NCI-H748 (cell line): ENCODE data around the gene MAPK8IP3.

ENCODE experiments used
- DNase-seq: peaks from one replicate; lab custom pipeline; 2025; ENCODE audit not compliant: unreplicated experiment; lab: John Stamatoyannopoulos, UW

Gene MAPK8IP3

GRCh38 chr16:1760911-1761310 lies 54.9 kb downstream of the MAPK8IP3 start:
- no peak for DNase-seq

DNA sequence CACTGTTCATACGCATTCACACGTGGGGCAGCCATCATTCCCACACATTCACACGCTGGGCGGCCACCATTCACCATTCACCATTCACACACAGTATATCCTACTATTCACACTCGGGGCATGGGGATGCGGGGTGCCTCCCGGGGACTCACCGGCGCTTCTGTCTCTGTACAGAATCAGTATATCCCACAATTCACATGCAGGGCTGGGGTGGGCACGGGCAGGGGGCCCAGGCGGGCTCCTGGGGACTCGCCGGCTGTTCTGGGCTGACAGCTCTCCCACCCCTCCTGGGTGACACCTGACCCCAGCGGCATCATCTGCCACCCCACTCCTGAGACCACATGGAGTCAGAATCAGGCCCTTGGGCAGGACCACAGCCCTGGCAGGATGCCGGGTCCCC lies 55.8 kb downstream of the MAPK8IP3 start:
- no peak for DNase-seq

- DNase-seq: no peak
These were observed 56.3 kb downstream of the MAPK8IP3 start for GRCh38 chr16:1762196-1762878.

DNA sequence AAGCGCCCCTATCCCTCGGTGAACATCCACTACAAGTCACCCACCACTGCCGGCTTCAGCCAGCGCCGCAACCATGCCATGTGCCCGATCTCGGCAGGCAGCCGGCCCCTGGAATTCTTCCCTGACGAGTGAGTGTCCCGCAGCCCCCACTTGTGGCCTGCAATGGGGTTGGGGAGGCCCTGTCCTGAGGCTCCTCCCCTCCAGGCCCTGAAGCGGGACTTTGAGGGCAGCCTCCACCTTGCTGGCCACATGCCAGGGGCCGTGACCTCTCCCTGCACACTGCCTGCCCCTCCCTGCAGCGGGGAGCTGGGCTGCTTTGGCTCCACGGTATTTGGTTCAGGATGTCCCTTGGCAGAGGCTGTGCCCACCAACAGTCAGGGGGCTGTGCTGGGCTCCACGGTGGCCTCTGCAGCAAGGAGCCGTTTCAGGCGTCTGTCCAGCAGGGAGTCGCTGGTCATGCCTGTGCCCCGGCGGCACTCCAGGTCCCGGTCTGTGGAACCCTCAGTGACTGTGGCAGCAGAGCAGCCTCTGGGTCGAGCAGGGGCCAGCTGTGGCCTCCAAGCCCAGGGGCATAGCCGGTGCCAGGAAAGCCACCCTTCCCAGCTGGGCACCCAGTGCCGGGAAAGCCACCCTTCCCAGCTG lies 57.0 kb downstream of the MAPK8IP3 start:
- no peak for DNase-seq

DNA sequence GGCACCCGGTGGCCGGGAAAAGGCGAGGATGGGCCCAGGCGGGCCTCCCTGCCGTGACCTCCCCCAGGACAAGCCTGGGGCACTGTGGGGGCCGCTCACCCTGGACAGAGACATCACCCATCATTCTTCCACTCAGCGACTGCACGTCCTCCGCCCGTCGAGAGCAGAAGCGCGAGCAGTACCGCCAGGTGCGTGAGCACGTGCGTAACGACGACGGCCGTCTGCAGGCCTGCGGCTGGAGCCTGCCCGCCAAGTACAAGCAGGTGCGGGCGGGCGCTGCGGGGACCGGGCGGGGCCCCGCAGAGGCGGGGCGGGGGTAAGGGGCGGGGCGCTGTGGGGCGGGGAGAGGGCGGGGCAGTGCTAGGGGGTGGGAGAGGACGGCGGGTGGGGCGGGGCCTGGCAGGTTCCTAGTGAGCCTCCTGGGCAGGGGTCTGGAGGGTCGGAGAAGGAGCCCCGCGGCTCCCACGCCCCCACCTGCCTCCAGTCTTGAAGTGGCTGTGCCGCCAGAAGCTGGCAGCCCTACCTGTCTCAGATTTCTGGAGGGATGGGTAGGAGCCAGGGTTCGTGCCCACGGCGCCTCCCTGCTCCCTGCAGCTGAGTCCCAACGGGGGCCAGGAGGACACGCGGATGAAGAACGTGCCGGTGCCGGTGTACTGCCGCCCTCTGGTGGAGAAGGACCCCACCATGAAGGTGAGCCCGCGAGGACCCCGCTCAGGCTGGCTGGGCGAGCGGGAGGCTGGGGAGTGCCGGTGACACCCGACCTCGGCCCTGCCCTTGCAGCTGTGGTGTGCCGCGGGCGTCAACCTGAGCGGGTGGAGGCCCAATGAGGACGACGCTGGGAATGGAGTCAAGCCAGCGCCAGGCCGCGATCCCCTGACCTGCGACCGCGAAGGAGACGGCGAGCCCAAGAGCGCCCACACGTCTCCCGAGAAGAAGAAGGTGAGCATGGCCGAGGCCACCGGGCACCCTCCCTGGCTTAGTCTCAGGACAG lies 57.8 kb downstream of the MAPK8IP3 start:
- peak; percentile 5 for DNase-seq

DNA sequence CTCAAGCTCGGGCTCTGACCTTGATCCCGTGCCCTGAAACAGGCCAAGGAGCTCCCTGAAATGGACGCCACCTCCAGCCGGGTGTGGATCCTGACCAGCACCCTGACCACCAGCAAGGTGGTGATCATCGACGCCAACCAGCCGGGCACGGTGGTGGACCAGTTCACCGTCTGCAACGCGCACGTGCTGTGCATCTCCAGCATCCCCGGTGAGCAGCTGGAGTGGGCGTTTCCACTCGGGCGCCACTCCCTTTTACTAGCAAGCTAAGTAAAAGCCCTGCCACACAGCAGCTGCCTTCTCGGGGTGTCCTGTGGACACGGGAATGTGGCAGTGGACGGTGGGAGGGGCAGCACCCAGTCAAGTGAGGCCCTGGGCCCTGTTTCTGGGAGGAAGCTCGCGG lies 59.0 kb downstream of the MAPK8IP3 start:
- no peak for DNase-seq

DNA sequence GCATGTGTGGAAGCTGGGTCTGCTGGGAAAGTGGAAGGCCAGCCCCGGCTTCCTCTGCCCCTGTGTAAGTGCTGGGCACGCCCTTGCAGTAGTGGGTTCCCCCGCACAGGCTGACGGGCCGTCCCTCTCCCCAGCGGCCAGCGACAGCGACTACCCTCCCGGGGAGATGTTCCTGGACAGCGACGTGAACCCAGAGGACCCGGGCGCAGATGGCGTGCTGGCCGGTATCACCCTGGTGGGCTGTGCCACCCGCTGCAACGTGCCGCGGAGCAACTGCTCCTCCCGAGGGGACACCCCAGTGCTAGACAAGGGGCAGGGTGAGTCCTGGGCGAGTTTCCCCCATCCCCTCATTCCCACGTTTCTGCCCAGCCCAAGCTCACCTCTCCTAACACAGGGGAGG lies 59.8 kb downstream of the MAPK8IP3 start:
- DNase-seq: no peak

- no peak for DNase-seq
These were observed 60.2 kb downstream of the MAPK8IP3 start for GRCh38 chr16:1766231-1766630.

DNA sequence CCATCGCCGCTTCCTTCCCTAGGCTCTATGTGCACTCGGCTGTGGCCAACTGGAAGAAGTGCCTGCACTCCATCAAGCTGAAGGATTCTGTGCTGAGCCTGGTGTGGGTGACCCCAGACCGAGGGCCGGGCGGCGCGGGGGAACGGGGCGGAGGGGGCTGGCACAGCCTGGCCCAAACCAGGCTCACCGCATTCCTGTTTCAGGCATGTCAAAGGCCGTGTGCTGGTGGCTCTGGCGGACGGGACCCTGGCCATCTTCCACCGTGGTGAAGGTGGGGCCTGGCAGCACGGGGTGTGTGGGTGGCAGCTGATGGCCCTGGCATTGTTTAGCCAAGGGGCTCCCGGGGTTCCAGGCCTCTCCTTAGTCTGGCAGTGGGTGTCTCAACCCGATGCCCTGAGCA lies 60.7 kb downstream of the MAPK8IP3 start:
- no peak for DNase-seq

- no peak for DNase-seq
These were observed 61.4 kb downstream of the MAPK8IP3 start for GRCh38 chr16:1767116-1767994.

DNA sequence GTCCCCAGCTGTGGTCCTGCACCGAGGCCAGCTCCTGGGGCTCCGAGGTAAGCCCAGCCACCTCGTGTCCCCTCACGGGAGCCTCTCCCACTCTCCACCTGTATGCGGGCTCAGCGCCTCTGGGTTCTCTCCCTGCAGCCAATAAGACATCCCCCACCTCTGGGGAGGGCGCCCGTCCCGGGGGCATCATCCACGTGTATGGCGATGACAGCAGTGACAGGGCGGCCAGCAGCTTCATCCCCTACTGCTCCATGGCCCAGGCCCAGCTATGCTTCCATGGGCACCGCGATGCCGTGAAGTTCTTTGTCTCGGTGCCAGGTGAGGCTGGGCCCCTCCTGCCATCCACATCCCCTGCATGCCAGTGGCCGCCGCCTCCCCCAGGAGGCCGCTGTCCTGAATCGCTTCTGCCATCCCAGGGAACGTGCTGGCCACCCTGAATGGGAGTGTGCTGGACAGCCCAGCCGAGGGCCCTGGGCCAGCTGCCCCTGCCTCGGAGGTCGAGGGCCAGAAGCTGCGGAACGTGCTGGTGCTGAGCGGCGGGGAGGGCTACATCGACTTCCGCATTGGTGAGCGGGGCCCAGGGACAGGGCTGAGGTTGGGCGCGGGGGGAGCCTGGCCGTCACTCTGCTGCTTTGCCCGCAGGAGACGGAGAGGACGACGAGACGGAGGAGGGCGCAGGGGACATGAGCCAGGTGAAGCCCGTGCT lies 62.2 kb downstream of the MAPK8IP3 start:
- DNase-seq: no peak

- no peak for DNase-seq
These were observed 62.9 kb downstream of the MAPK8IP3 start for GRCh38 chr16:1768767-1769401.

- DNase-seq: no peak
These were observed 63.7 kb downstream of the MAPK8IP3 start for GRCh38 chr16:1769402-1770300.

- peak; percentile 86 for DNase-seq
These were observed 64.6 kb downstream of the MAPK8IP3 start for GRCh38 chr16:1770328-1771187.

GRCh38 chr16:1771188-1771863 lies 65.3 kb downstream of the MAPK8IP3 start, which contains the start of gene NME3:
Gene NME3 (minus strand): TSS chr16:1771543. CDS start chr16:1771534, 9 bp downstream.
- DNase-seq: peak; percentile 40

DNA sequence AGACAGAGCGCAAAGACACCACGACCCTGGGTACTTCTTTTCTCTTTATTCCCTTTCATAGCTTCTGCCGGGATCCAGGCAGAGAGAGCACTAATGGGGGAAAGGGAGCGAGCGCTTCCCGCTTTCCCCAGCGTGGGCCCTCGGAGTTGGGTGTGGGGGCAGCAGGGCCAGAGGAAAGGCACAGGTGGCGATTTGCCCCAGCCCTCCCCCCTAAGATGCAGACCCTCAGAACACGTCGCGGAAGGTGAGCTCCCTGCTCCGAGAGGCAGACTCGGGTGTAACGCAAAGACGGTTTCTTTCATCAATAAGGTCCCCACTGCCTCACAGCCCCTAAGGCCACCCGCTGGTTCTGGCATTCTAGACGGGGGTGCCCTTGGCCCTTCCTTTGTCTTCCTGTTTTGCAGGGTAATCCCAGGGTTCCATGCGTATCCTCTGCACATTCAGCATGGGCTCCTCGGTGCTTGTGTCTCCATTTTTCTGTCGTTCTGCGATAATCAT lies 65.9 kb downstream of the MAPK8IP3 start:
- peak; percentile 32 for DNase-seq
